GM19395 (cell line): ENCODE results near the gene NSG1.
"Not testable (repeated sequence)": the region's sequence is repeated elsewhere in the genome, so short reads cannot be mapped to it uniquely, and the experiment has no call there.

ENCODE experiments used
- ATAC-seq: cut with Tn5 transposase; IDR thresholded peaks from one replicate; pipeline ENCODE4 v1.9.1; 2021; ENCODE audit warnings: mild to moderate bottlenecking, moderate library complexity; ENCODE audit not compliant: unreplicated experiment

The NSG1 gene

DNA sequence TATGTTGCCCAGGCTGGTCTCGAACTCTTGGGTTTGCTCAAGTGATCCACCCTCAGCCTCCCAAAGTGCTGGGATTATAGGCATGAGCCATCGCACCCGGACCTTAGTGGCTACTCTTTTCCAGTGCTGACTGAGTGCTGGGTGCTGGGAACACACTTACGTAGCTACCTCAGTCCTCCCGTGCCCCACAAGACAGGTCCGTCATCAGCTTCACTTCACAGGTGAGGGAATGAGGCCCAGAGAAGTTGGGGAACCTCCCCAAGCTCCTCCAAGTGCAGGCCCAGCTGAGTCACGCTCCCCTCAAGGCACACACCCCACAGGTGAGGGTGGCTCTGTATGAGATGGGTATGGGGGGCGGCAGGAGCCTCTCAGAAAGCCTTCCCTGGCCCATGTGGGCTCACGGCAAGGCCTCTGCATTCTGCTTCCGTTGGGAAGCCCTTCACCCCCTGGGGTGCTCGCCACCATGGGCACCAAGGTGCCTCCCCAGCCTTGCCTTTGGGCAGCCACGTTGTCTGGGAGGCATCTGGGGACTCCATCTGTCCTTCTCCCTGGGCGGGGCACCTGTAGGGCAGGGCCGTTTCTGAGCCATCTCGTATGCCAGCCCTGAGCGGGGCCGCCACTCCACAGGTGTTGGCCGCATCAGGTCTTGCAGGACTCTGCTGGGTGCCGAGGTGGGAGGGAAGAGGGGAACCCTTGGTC is 28.4 kb downstream of the NSG1 start:
- no peak for ATAC-seq

DNA sequence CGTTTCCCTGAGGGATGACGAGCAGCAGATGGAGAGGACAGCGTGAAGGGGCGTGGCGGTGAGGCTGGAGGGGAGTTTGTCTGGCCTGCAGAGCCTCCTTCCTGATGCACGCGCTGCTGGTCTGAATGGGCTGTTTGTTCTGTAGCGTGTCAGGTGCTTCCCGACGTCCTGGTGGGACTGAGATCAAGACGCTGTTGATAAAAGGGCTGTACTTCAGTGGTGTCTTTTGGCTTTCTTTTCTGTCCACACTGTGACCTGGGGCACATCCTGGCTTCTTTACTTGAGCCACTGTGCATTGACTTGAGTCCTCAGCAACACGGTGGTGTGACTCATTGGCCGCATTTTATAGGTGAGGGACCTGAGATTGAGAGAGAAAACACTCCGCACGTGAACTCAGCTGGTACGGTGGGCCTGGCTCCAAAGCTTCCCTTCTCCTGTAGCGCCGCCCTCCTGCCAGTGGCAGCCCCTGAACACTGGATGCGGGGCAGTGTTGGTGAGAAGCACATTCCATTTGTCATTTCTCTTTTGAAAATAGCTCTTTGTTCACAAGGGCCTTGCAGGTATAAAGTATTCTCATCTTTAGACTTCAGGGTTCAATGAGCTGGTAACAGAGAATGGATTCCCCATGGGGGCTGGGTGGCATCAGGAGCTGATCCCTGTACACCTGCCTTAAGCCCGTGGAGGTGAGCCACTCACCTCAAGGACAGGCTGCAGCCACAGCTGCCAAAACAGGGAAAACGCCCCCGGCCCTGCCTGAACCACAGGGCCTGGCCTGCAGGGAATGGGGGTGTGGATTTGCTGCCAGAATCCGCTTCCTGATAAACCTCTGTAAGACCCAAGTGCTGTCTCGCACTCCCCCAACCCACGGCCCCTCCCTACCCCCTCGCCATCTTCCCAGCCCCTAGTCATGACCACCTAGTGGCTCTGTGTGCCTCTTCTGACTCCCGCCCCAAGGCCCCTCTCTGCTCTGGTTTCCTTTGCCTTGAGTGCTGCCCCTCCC is 29.2 kb downstream of the NSG1 start:
- no peak for ATAC-seq

DNA sequence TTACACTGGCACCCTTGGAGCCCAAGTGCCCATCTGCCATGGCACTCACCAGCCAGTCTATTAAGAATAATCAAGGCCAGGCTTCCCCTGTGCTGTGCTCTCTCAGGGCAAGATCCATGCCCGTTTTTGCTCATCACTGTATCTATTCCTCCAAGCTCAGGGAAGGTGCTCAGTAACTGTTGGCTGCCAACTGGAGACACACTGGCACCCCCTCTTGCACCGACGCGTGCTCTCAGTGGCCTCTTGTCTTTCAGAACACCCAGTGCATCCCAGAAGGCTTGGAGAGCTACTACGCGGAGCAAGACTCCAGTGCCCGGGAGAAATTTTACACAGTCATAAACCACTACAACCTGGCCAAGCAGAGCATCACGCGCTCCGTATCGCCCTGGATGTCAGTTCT is 30.1 kb downstream of the NSG1 start:
- ATAC-seq, result no peak

DNA sequence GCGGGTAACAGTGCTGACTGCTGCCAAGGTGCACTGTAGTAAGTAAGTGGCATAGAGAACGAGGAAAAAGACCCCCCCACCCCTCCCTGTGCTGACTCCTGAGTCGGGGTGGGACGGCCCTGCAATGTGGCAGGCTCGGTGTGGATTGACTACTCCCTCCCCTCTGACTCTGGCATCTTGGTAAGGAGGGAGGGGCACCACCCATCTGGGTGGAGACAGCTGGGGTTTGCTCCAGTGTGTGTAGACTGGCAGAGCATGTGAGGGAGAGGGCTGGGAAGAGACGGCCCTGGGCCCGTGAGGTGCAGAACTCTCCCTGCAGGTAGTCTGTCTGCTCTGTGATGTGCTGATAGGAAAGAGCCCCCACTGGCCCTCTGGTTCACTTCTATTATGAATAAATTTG is 31.0 kb downstream of the NSG1 start:
- ATAC-seq, result no peak

DNA sequence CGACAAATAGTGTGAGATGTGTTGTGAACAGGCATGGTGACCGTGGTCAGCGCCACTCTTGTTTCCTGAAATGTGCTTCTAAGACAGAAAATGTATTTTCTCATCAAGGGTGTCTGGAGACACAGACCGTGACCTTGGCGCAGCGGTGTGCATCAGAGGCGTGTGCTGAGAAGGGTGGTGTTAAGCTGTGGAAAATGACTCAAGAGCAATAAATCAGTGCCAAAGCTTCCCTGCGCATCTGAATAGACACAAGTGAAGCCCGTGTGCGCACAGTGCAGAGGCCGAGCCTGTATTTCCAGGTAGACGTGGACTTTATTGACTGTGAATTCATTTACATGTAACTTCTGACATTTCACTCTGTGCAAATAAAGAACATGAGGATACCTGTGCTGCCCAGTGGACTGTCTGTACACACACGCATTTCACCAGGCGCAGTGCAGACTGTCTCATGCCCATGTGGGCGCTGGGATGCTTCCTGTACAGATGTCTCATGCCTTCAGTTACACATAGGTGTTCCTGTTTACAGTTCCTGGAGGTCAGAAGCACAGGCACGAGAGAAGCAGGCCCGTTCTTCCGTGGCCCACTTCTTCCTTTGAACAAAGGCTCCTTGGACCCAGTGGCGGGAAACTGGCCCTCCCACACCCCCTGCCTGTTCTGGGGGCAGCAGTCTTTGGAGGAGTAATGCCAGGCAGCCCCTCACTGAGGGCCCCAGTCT is 31.9 kb downstream of the NSG1 start:
- ATAC-seq, result no peak

DNA sequence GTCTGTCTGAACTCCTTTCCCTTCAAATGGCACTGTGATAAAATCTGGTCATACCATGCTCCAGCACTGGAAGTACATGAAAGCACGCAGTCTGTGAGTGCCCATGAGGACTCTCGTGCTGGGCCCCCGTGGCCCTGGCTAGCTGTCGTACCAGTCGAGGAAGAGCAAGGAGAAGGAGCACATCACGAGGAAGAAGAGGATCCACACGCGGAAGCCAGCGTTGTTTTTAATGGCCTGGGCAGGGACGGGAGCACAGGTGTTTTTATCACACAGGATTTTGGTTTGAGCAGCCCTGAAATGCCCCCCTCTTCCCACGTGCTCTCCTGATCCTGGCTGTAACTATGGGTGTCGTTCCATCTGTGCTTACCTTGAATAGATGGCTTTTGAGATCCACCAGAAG is 33.0 kb downstream of the NSG1 start:
- ATAC-seq, result no peak

DNA sequence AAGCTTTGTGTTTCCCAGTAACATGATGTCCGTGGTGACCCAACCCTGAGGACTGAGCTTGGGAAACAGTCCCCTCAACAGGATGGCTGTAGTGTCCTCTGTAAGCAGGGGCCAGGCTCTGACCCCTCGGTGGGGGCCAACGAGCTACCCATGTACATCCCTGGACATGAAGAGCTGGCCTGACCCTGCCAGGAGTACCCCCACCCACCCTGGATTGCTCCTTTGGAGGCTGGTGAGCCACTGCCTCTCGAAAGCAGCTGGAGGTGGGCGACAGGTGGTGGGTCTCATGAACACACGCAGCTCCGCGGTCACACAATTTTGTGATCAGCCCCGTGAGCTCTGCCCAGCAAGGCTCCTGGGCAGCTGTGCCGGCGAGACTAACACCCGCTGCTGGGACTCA is 33.5 kb downstream of the NSG1 start:
- no peak for ATAC-seq

DNA sequence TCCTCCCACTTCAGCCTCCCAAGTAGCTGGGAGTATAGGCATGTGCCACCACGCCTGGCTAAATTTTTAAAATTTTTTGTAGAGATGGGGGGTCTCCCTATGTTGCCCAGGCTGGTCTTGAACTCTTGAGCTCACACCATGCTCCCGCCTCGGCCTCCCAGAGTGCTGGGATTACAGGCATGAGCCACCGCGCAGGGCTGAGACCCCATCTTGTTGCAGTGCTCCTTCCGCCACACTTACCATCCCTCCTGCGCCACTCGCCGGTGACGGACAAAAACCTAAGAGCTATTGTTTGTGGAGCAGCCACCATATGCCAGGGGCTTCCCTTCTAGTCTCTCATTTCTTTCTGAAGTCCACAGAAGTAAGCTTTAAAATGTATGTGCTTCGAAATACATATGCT is 34.5 kb downstream of the NSG1 start:
- ATAC-seq, result no peak

DNA sequence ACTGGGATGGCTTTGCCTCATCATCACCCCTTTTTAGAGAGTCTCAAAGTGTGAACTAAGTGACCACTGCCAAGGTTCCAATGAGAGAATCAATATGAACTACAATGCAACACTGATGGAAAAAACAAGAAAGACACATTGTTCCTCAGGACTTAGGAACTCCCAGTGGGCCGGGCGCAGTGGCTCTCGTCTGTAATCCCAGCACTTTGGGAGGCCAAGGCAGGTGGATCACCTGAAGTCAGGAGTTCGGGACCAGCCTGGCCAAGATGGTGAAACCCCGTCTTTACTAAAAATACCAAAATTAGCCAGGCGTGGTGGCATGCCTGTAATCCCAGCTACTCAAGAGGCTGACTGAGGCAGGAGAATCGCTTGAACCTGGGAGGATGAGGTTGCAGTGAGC is 35.2 kb downstream of the NSG1 start:
- not testable (repeated sequence) for ATAC-seq

DNA sequence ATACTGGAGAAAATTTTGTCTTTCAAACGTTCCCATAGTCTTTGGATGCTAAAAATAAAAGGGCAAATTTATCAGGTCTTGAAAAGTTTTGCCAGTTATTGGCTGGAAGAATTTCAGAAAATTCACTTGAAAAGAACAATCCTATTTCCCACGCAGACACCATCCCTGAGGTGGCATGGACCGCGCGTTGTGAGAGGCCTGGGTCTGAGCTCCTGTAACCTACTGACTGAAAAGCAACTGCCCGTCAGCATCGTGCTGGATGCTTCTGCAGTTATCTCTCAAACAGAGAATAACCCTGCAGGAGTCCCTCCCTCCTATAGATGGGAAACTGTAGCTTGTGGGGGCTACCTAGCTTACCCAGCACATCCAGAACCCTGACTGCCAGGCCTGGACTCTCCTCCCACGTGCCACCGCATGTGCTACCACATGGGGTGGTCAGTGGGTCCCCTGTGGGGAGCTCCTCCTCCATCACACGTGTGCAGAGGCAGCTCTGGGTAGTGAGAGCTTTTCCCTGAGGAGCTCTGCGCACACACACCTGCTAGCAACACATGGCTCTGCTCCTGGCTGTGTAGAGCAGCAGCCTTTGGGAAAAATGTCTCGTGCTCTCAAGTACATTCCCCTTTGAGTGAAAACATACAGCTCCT is 36.1 kb downstream of the NSG1 start:
- no peak for ATAC-seq

DNA sequence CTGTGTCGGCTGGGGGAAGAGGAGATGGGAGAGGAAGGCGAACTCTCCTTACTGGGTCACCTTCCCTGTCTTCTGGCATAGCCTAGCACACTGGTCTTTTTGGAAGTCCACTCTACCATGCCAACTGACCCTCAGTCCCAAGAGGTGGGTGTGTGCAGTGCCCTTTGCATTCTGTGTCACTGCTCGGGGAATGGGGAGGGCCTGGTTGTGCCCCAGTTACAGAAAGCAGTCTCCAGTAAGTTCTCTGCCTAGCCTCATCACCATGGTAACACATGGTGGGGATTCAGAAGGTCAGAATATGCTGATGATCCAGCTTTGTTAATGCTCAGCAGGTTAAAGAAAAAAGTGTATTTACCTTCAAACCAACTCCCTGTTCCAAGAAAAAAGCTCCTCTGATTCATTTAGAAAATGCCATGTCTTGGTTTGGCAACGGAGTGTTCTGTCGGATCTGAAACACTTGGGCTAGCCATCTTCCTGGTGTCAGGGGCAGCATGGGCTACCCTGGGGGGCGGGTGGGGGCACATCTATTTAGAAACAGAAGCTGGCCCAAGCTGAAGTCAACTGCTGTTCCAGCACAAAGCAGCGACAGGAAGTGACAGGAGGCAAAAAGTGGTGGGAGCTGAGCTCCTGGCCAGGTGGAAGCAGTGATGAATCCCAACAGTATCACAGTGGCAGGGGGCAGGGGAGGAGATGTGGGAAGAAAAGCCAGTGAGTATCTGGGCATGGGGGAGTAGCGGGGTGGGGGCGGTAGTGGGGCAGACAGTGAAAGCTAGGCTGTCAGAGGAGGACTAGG is 37.0 kb downstream of the NSG1 start:
- no peak for ATAC-seq

DNA sequence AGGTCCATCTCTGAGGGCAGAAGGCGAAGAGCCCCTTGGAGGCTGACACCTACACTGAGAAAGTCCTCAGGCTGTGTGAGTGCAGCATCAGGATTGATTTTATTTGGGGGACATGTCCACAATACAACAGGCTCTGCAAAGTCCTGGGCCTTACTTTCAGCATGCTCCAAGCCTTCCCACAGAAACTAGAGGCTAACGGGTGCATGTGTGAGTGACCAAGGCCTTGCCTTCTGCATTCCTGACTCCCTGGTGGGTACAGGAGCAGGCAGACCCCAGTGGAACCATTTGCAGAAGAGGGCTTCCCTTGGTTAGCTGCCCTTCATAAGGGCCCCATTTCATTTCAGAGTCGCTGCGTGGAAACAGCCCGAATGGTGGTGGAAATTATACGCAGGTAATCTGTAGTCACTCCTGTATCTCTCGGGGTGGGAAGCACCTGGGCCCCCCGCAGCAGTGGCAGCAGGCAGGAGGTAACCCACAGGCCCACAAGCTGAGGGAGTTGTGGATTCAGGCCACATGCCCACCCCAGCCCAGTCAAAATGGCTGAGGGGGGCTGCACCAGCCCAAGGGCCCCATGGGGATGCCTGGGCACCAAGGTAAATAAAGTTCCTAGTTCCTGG is 37.7 kb downstream of the NSG1 start:
- ATAC-seq, result no peak

DNA sequence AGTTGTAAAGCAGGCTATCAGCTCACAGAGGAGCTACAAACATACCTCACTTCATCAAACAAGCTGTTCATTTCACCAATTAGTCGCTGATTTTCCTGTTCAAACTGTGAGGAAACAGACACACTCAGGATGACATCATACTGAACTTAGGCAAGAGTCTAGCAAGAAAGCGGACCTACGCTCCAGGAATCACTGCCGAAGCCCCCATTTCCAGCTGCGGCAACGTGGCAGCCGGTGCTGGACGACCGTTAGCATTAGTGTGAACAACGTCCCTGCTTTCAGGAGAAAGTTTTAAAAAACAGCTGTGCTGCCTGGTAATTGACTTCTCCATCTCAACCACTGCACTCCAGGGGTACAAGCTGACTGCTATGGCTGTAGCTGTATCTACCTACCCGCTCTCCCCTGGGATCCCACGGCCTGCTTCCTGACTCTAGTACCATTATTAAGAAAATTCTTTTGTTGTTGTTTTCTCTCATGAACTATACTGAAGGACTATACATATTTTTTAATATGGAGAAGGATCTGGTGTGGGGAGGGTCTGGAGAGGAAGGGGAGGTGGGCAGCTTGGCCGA is 38.3 kb downstream of the NSG1 start:
- no peak for ATAC-seq

DNA sequence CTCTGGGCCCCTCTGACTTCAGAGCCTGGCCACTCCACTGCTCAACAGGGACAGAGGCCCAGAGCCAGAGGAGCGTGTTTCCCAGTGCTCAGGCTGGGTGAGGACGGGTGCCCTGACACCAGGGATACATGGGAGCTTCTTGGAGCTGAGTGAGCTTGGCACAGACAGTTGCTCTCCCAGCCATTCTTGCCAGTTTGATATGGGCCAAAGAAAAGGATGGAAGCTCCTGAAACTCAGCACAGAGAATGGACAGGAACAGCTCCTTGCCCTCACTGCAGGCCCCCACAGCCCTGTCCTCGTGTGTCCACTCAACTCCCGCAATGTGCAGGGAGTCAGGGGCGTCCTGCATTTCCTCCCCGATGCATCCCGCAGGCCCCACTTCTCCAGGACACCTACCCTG is 38.8 kb downstream of the NSG1 start:
- no peak for ATAC-seq

DNA sequence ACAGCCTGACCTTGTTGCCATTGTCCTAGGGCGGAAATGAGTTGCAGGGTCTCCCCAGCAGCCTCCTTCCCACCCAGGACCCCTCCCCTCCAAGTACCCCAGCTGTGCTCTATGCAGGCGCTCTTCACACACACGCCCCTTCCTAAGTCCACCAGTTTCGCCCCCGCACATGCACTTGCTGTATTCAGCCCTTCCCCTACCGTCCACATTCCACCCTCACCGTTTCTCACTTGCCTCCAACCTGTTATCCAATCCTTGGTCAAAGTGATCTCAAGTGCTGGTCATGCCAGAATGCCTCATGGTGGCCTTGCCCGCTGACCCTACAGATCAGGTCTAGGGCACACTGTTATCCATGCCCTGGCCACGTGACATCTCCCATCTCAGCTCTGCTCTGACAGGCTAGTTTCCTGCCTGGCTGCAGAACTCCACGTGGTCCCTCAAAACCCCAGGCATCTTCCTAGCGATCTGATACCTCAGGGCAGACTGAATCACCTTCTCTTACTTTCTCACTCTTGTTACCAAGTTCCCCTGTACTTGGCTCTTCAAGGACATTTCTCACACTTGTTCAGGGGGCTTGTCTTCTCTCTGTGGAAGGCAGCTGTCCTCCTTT is 39.7 kb downstream of the NSG1 start:
- ATAC-seq, result no peak

DNA sequence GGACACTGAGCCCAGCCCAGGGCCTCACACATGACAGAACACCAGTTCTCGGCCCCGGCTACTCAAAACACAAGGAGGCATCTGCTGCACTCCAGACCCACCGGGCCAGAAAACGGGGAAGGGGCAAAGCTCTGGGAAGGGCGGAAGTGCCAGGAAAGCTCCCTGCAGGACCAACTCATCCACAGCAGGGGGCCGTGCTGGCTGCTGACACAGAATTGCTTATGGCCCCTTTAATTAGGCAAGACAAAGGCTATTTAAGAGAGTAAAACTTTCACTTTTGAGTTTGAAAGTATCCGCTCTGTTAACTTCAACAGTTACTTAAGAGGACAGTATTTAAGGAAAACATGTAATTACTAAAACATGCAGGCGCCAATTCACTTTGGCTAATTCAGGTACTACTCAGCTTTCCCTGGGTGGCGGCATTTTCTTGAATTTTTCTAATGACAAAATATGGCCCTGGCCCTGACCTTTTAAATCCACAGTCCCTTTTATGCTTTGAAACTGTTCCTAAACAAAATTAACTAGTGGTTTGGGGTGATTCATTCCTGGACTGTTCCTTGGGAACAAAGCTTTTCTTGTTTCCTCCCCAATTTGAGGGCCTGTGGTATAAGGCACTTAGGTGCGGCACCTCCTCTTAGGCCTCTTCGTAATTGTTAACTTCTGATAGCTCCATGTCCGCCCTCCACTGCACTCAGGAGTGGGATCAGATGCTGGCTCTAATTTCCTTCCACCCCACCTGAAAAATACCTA is 40.4 kb downstream of the NSG1 start:
- ATAC-seq, result no peak

DNA sequence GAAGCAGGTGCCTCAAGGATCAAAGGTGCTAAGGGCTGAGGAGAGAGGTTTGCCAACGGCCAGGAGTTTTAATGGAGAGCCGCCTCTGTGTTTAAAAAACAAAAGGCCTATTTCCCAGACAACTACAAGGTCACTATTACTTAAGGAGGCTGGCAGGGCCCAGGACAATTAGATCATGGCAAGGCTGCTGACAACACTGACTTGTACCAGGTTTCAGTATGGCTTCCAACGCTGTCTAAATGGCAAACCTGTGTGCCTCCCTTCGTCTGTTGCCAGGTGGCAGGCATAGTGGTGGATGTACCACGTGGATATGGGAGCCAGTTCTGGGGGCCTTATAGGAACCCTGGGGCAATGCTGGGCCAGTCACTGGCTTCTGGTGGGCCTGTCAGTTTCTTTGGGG is 41.0 kb downstream of the NSG1 start:
- ATAC-seq, result no peak
